Rectal smooth muscle tissue (tissue), 1 donor: ENCODE data around the gene MANBA.

Experiments used
- H3K27ac ChIP-seq: one replicate; pipeline ENCODE4 v1.7.0; 2013; ENCODE audit warnings: low read depth, low read length, inconsistent platforms
- H3K27me3 ChIP-seq: one replicate; pipeline ENCODE4 v1.7.0; 2013; ENCODE audit warnings: low read length; ENCODE audit not compliant: control insufficient read depth, insufficient read depth
- H3K36me3 ChIP-seq: one replicate; pipeline ENCODE4 v1.7.0; 2013; ENCODE audit warnings: low read length; ENCODE audit not compliant: control insufficient read depth, insufficient read depth
- H3K4me1 ChIP-seq: one replicate; pipeline ENCODE4 v1.7.0; 2013; ENCODE audit warnings: low read length; ENCODE audit not compliant: control insufficient read depth, insufficient read depth
- H3K4me3 ChIP-seq: one replicate; pipeline ENCODE4 v1.7.0; 2013; ENCODE audit warnings: low read length
- H3K9ac ChIP-seq: one replicate; pipeline ENCODE4 v1.7.0; 2013; ENCODE audit warnings: low read length

The MANBA gene

GRCh38 chr4:102786279-102786678 is 25.5 kb upstream of the MANBA start:
- H3K4me1 ChIP-seq: no peaks in the 10 kb centered on the region
- no peak overlapping the region for H3K27ac ChIP-seq
- H3K9ac ChIP-seq: no peak overlapping the region

GRCh38 chr4:102783006-102783405 is 22.2 kb upstream of the MANBA start:
- Histone ChIP-seq H3K4me3 (no peak overlapping the region), H3K27me3 (no peaks in the 10 kb centered on the region), H3K27ac (no peak overlapping the region), H3K9ac (no peak overlapping the region), H3K4me1 (no peaks in the 10 kb centered on the region), H3K36me3 (no peaks in the 10 kb centered on the region)

More at GRCh38 chr4:102786279-102786678, 25.5 kb upstream of the MANBA start:
- no peak overlapping the region for H3K4me3 ChIP-seq
- no peaks in the 10 kb centered on the region for H3K27me3 ChIP-seq
- H3K36me3 ChIP-seq: no peaks in the 10 kb centered on the region

- Histone ChIP-seq H3K36me3 (no peaks in the 10 kb centered on the region), H3K4me1 (no peaks in the 10 kb centered on the region), H3K27me3 (no peaks in the 10 kb centered on the region), H3K9ac (no peak overlapping the region), H3K4me3 (no peak overlapping the region), H3K27ac (no peak overlapping the region)
Observed at GRCh38 chr4:102781570-102781969, 20.8 kb upstream of the MANBA start.

- Histone ChIP-seq H3K4me1 (no peaks in the 10 kb centered on the region), H3K27ac (no peak overlapping the region), H3K36me3 (no peaks in the 10 kb centered on the region), H3K9ac (no peak overlapping the region), H3K4me3 (no peak overlapping the region), H3K27me3 (no peaks in the 10 kb centered on the region)
Observed at GRCh38 chr4:102780476-102781144, 19.8 kb upstream of the MANBA start.

- no peak overlapping the region for H3K27ac ChIP-seq
- H3K4me3 ChIP-seq: no peak overlapping the region
- H3K27me3 ChIP-seq: no peaks in the 10 kb centered on the region
- no peak overlapping the region for H3K9ac ChIP-seq
- H3K36me3 ChIP-seq: no peaks in the 10 kb centered on the region
- H3K4me1 ChIP-seq: no peaks in the 10 kb centered on the region
Observed at GRCh38 chr4:102779204-102779603, 18.4 kb upstream of the MANBA start.

- Histone ChIP-seq H3K9ac (no peak overlapping the region), H3K4me1 (no peaks in the 10 kb centered on the region), H3K4me3 (no peak overlapping the region), H3K27me3 (no peaks in the 10 kb centered on the region), H3K27ac (no peak overlapping the region), H3K36me3 (no peaks in the 10 kb centered on the region)
Observed at GRCh38 chr4:102778720-102779119, 18.0 kb upstream of the MANBA start.

- H3K9ac ChIP-seq: no peak overlapping the region
- H3K4me1 ChIP-seq: no peaks in the 10 kb centered on the region
- H3K36me3 ChIP-seq: no peaks in the 10 kb centered on the region
- H3K4me3 ChIP-seq: no peak overlapping the region
- H3K27ac ChIP-seq: no peak overlapping the region
- H3K27me3 ChIP-seq: no peaks in the 10 kb centered on the region
Observed at GRCh38 chr4:102775805-102776204, 15.0 kb upstream of the MANBA start.

- Histone ChIP-seq H3K4me1 (no peaks in the 10 kb centered on the region), H3K36me3 (no peaks in the 10 kb centered on the region), H3K4me3 (no peak overlapping the region), H3K9ac (no peak overlapping the region), H3K27me3 (no peaks in the 10 kb centered on the region), H3K27ac (no peak overlapping the region)
Observed at GRCh38 chr4:102774254-102774653, 13.5 kb upstream of the MANBA start.

GRCh38 chr4:102772738-102773340 is 12.1 kb upstream of the MANBA start:
- Histone ChIP-seq H3K4me3 (no peak overlapping the region), H3K4me1 (no peaks in the 10 kb centered on the region), H3K27me3 (no peaks in the 10 kb centered on the region), H3K36me3 (no peaks in the 10 kb centered on the region), H3K9ac (no peak overlapping the region), H3K27ac (no peak overlapping the region)

GRCh38 chr4:102764901-102765300 is 4.1 kb upstream of the MANBA start:
- Histone ChIP-seq H3K27me3 (no peaks in the 10 kb centered on the region), H3K4me3 (no peak overlapping the region), H3K27ac (no peak overlapping the region), H3K9ac (no peak overlapping the region), H3K4me1 (peaks cover under 1% of the 10 kb centered on the region), H3K36me3 (no peaks in the 10 kb centered on the region)

- Histone ChIP-seq H3K27ac (no peak overlapping the region), H3K9ac (no peak overlapping the region), H3K4me1 (peaks cover 4% of the 10 kb centered on the region), H3K4me3 (peak overlapping the region; percentile 95), H3K36me3 (no peaks in the 10 kb centered on the region), H3K27me3 (no peaks in the 10 kb centered on the region)
Observed at GRCh38 chr4:102761906-102762305, 1.1 kb upstream of the MANBA start.

GRCh38 chr4:102761296-102761701 is 531 bp upstream of the MANBA start:
- Histone ChIP-seq H3K36me3 (no peaks in the 10 kb centered on the region), H3K4me3 (peak overlapping the region; percentile 95), H3K27ac (peak overlapping the region; percentile 69), H3K27me3 (no peaks in the 10 kb centered on the region), H3K9ac (peak overlapping the region; percentile 35), H3K4me1 (peaks cover 4% of the 10 kb centered on the region)
